T-helper 22 cell (primary cell): ENCODE results near the gene RNF152.

Experiments used
- DNase-seq: peaks from one replicate; pipeline ENCODE4 v3.0.0-alpha.2; 2020; ENCODE audit warnings: low read depth

The RNF152 gene

DNA sequence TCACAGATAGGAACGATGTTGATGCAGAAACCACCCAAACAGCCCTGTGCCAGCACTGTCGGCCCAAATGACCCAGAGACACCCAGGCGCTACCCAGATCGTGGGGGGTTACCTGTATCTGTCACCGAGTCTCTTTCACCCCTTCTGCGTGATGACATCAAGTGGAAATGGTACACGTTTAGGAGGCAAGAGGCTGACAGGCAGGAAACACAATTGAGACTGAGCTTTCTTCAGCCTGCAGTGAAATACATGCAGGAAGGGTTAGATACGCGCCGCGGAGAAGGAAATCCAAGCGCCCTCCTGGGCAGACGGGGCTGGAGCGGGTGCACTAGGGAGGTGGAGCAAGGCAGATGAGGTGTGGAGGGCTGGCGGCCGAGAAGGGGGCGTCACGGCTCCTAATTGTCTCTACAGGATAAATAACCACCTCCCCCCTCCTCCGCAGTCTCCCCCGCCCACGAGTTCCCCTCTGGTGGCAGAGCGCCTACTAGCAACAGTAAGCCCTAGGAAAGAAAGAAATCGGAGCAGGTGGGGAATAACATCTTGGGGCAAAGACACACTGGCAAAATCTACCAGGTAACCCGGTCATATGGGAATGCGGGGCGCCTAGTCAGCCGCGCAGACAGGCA, at the start of gene RNF152:
Gene RNF152, minus strand, starts transcription at position 325 of the 626 bp plus-strand sequence. CDS start 76,544 bp downstream, outside the sequence.
- DNase-seq, result no peak

DNA sequence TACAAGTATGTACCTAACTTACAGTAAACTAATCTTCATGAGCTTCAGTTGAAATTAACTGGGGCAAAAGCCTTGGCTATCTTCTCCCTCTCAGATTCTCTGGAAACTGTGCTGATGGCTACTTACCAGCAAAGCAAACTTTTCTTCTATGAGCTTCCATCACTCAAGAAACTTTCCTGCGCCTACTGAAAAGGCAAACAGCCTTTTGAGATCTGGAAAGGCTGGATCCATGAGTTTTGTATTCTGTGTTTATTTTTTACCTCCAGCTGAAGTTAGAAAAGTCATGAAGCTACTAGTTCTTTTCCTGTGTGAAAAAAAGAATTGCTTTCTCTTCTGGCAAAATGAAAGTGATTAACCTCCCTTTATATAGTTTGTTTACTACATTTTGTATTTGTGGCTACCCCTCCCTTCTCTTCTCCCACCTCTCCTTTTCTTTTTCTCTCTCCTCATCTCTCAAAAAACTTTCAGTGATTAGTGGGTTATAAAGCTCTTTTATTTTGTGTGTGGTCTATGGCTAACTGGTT, 49.2 kb upstream of the RNF152 start:
- DNase-seq, result no peak

DNA sequence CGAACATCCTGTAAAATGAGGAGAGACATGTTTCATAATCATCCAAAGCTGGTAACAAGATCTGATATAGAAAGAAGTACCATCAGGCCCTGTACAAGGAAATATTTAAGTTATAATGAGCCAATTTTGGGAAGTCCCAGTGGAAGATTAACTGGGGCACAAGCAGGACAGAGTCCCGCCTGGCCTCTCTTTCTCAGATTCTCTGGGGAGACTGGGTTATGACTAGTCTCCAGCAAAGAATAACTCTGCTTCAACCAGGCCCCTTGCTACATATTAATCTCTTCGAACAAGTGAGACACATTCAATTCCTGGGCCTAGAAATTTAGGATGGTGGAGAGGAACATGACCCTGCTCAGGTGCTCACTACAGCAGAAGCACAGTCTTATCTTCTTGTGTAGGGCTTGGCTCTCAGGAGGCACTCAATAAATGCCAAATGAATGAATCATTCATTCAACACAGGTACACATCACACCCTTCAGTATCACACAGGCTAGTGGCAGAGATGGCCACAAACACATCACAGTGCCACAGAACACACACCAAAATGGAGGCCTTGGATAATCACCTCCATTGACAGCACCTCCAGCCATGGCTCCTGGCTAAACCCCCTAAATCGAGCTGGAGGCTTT, 46.4 kb upstream of the RNF152 start:
- no peak for DNase-seq

DNA sequence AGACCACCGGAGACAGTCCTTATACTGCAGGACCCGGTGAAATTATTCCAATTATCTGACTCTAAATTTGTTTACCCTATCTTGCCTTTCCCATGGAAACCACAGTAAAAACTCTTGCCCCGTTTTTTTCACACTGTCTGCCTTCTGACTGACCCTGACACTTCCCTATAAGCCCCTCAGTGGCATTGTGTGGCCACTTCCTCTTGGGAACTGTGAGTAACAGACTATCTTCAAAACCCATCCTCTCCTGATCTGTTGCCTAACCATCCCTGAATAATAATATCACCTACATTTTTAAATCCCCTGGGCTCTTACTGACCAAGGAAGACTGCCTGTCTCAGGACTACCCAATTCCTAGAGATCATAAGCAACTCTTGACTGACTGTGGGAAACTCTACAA, 42.6 kb upstream of the RNF152 start:
- no peak for DNase-seq

DNA sequence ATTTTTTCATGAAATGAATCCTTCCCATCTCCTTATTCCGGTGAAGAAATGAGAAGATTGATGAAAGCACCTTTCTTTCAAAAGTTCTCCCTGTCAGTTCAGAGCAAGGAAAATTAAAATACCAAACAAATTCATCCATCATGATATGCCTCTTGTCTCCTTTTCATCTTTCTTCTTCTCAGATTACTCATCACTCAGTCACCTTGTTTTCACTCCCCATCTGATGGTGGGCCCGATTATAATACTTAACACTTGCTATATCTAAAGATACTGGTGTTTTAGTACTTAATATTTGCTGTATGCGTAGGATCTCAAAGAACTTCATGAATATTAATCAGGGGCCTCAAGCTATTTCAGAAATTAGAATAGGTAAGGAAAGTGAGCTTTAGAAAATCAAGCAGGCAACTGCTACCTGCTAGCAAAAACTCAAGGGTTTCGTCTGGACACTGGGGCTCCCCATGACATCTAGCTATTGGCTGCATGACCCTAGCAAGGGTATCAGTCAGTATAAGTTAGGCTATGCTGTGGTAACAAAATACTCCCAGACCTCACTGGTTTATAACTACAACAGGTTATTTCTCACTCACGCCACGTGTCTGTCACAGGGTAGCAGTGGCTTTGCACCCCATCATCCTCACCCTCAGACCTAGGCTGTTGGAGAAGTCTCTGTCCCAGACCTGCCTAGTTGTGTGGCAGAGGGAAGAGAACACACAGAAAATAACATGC, 39.0 kb upstream of the RNF152 start:
- DNase-seq, result no peak

DNA sequence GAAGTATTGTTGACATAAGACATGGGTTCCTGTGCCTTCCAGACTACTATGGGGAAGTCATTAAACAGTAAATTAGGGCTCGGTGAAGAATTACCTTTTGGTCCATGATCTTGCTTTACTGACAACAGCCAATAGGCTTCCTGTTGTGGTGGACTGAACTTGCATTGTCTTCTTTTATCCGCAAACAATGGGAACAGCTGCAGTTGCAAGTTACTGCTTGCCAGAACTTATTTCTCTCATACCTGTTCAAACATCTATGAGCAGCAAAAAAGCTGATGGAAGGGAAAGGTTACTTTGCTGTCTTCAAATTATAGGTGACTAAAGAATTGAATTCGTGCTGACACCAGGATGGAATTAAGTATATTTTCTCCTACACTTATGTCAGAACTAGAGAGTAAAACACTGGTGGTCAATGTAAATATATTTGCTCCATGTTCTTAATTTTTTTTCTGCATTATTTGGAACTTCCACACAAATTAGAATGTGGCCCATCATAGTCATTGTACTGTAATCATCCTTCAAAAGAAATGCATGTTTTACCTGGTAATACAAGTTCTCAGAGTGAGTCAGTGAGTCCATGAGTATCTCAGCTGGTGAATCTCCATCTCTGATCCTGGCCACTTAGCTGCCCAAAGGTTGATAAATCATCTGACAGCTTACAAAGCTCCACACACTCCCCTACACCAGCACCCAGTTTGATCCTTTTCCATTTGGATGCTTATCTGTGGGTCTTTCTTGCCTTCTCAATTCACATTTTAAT, 37.3 kb upstream of the RNF152 start:
- DNase-seq, result no peak

GRCh38 chr18:61926532-61926931, 33.7 kb upstream of the RNF152 start:
- no peak for DNase-seq

DNA sequence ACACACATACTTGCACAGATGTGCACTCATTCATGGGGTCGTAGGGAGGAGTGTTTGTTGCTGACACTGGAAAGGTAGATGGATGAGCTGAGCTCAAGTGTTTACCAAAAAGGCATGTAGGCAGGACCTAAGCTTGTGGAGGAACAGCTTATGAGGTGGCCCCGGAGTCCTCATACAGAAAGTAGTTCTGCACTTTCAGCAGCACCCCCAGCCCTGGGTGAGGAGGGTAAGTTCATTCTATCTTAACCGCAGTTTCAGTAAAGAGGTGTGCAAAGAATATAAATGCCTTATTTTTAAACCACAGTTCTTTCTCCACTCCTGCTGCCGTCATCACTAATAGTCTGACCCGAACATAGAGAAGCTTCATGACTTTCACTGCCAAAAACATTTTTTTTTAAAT, 31.7 kb upstream of the RNF152 start:
- no peak for DNase-seq

- no peak for DNase-seq
Measured at GRCh38 chr18:61922435-61922834, 29.6 kb upstream of the RNF152 start.

GRCh38 chr18:61921621-61922235, 28.9 kb upstream of the RNF152 start:
- no peak for DNase-seq

DNA sequence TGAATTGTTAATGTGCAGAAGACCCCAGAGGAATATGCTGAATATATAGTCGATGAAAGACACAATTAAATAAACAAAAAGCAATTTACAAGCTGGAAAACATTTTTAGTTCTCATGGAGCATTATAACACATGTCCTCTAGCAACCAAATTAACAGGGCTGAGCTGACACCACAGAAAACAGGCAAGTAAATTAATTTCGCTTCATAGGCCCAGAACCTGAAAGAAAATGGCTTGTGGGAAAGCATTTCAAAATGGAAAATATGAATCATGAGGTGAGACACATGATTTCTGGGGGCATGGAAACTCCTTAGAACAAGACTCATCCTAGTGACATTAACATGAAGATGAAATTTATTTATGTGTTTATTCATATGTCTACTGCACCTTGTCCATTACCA, 25.0 kb upstream of the RNF152 start:
- no peak for DNase-seq

DNA sequence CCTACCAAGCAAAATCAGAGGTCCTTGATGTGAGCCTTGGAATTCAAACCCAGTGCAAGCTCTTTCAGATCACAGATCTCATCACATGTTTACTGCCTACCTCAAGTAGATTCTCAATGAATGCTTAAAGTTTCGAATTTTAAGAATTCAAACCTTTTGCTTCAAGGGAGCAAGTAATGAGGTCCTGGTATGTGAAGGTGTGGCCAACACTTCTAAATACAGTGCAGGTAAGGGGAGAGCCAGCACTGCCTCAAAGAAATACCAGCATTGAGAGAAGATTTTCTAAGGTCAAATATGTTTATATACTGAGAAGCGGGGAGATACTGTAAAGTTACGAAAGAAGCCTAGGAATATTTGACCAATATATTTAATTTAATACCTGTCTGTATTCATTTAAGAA, 19.7 kb upstream of the RNF152 start:
- no peak for DNase-seq

GRCh38 chr18:61910101-61910500, 17.3 kb upstream of the RNF152 start:
- no peak for DNase-seq

DNA sequence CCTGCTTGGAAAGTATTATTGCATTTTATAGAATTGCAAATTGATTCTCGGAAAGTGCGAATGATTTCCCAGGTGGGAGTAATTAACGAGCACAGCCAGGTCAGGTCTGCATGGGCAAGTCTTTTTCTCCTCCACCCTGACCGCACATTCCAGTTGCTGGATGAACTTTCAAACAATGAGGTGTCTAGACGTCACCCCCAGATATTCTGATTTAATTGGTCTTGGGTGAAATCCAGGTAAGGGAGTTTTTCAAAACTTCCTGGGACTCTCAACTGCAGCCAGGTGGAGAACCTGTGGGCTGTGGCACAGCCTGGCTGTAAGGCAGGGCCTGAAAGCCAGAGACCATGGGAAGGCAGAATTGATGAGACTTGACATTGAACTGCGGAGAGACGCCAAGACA, 15.9 kb upstream of the RNF152 start:
- no peak for DNase-seq

DNA sequence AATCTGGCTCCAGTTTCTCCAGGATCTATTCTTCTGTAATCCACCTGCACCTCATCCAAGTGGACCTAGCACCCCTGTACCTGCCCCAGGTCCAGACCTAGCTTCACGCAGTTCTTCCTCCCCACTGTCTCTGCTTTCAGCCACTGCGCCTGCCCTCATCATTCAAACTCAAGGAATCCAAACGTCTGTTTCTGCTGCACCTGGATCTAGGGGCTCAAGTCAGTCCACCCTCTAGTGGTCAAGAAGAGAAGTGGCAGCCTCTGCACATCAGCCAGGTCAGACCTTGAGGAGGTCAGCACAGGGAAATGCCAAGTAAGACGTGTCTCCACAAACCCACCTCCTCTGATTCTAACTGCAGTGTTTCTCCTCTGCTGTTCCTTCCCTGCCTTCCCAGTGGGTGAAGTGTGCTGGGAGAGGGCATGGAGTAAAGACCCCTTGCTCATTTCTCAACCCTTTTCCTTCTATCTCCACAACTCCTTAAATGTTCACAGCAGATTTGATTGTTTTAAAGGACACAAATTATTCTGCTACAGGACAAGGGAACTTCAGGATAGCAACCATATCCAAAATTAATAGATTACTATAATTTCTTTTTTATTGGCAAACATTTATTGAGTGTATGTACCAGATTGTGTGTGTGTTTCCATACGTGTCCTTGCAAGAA, 8.6 kb upstream of the RNF152 start:
- DNase-seq, result no peak

DNA sequence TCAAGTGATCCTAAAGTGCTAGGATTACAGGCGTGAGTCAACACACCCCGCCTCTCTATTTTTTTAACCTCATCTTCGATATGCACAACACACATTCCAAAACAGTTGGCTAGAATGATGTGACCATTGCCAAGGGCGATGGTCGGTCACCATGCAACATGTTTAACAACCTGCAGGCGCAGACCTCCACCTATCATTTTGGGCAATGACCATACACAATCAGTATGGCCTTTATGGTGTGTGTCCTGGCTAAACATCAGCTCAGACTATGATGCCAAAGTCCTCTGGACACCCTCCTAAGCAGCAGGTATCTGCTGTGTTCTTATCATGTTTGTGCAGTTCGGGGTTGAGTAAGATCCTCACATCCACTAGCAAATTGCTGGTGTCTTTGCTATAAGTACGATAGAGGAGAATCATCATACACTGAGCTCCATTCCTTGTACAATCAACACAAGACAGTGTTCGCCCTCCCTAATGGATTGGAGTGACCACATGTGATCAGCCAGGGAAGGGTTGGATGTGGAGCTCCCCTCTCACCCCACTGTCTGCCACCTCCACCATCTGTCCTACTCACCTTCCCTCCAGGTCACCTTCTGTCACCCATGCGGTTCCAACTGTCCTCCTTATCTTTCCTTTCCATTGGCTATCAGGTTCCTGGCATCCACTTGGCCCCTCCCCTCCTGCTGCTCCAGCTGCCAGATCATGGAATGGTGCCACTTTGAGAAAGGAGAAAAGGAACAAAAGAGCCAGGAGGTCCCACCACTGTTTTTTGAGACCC, 7.9 kb upstream of the RNF152 start:
- no peak for DNase-seq

- no peak for DNase-seq
Measured at GRCh38 chr18:61898640-61899101, 5.9 kb upstream of the RNF152 start.

- no peak for DNase-seq
Measured at GRCh38 chr18:61896757-61897156, 4.0 kb upstream of the RNF152 start.

GRCh38 chr18:61896118-61896517, 3.3 kb upstream of the RNF152 start:
- DNase-seq, result no peak

- DNase-seq, result no peak
Measured at GRCh38 chr18:61894751-61895524, 2.1 kb upstream of the RNF152 start.
